Left lung (tissue), 10 donors: ENCODE results near the gene NTHL1. TPM values are rescaled to one million over a fixed set of nuclear protein-coding genes. Genes with fewer than 3 reads are reported as not detected.

Experiments
- ATAC-seq: fragments of 200-7000 bp; cut with Tn5 transposase; one replicate; pipeline ENCODE4 v1.9.1; 2020; ENCODE audit warnings: moderate library complexity
- DNase-seq, 4 donors: peaks; one replicate each; pipeline ENCODE4 v3.0.0-alpha.2; 2013 to 2020
- H3K27ac ChIP-seq, 2 donors: fragments of 200-600 bp; sonication (generic) in 1 of 2; one replicate each; pipeline versions ENCODE4 v1.5.0 to v1.8.0; 2020 to 2021
- H3K27me3 ChIP-seq, 2 donors: fragments of 200-600 bp; sonication (generic) in 1 of 2; one replicate each; pipeline versions ENCODE4 v1.5.0 to v1.8.0; 2020 to 2021
- H3K36me3 ChIP-seq, 2 donors: fragments of 200-600 bp; sonication (generic) in 1 of 2; one replicate each; pipeline versions ENCODE4 v1.5.0 to v1.8.0; 2020 to 2021
- H3K4me1 ChIP-seq, 2 donors: fragments of 200-600 bp; one replicate each; pipeline ENCODE4 v1.8.0; 2021
- H3K4me3 ChIP-seq, 2 donors: fragments of 200-600 bp; sonication (generic) in 1 of 2; one replicate each; pipeline versions ENCODE4 v1.5.0 to v1.8.0; 2020 to 2021; ENCODE audit warnings: mild to moderate bottlenecking in 1 of 2
- H3K9me3 ChIP-seq, 2 donors: fragments of 200-600 bp; sonication (generic) in 1 of 2; one replicate each; pipeline versions ENCODE4 v1.5.0 to v1.8.0; 2020 to 2021
- intact Hi-C, 2 donors: fragments of 100-400 bp; cut with DNase I; formaldehyde crosslinking; loops; one replicate each; pipeline versions ENCODE4 v1.11.2 to v1.14.2; 2022
- polyA plus RNA-seq, 6 donors: library from polyadenylated mRNA; unstranded; fragments of 120-200 nt; gene quantifications; one replicate each; pipeline ENCODE4 v1.2.1, GENCODE V29; 2013; ENCODE audit not compliant: insufficient read length in 6 of 6
- total RNA-seq, 2 donors: library from RNA; stranded (reverse); fragmentation: NEBNext Ultra II Directional; extraction: Animal tissue kit (Norgen Biotek cat#: 25700); gene quantifications; one replicate each; pipeline ENCODE4 v1.2.1, GENCODE V29; 2021
- TF ChIP-seq, protein P1 (sequence below), 2 donors: fragments of 200-600 bp; sonication (generic) in 1 of 2; IDR thresholded peaks; one replicate each; pipeline versions ENCODE4 v1.5.0 to v1.8.0; 2021; ENCODE audit warnings: antibody characterized with exemption in 2 of 2
- donor health status: DM: no; HTN: yes; CAD: no.
- donor health status: DM: no; HTN: no; CAD: no.

NTHL1 gene
- total and polyA plus RNA-seq, 8 donors: 19.4 to 30.0 (median 25.8) TPM

DNA sequence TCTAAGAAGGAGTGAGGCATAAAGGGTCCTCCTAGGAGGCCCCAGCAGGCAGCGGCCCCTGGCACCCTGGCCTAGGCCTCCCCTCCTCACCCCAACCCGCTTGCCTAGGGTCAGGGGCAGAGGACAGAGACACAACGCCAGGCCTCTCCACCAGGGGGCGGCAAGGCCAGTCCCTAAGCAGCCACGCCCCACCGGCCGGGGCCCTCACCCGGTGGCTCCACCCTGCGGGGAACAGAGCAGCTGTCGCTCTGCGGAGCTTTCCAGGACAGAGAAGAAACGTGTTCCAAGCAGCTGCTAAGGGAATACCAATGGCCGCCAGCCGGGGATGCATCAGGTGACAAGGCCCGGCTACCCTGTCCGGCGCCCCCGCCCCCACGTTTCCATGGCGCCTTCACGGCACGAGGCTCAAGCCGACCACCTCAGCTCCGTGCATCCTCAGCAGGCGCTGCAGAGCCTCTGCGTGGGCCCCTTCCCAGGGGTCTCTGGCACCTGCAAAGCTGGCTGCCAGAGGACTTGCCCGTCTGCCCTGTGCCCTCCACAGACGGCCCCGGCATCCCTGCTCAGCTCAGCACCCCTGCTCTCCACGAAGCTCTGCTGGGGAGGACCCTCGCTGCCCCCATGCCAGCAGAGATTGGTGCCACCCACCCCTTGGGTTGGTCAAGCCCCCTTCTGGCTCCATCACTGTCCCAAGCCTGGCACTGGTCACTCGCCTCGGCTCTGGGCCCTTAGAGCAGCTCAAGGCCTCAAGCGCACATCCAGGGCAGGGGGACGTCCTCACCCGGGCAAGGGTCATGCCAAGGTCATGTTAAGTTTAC lies 43.6 kb downstream of the NTHL1 start:
- Histone ChIP-seq H3K27ac (no peak overlapping the region), H3K9me3 (no peaks in the 10 kb centered on the region), H3K36me3 (peaks cover 0 to 45% of the 10 kb centered on the region in 2 donors), H3K4me1 (peaks cover 32 to 58% of the 10 kb centered on the region in 2 donors), H3K4me3 (no peak overlapping the region), H3K27me3 (no peaks in the 10 kb centered on the region)
- intact Hi-C loops: no loop called here
- DNase-seq (peak in 3 of 4 donors; percentile 87 to 97 (median 91)), ATAC-seq (peak; percentile 93)
- TF ChIP-seq, protein P1, sequence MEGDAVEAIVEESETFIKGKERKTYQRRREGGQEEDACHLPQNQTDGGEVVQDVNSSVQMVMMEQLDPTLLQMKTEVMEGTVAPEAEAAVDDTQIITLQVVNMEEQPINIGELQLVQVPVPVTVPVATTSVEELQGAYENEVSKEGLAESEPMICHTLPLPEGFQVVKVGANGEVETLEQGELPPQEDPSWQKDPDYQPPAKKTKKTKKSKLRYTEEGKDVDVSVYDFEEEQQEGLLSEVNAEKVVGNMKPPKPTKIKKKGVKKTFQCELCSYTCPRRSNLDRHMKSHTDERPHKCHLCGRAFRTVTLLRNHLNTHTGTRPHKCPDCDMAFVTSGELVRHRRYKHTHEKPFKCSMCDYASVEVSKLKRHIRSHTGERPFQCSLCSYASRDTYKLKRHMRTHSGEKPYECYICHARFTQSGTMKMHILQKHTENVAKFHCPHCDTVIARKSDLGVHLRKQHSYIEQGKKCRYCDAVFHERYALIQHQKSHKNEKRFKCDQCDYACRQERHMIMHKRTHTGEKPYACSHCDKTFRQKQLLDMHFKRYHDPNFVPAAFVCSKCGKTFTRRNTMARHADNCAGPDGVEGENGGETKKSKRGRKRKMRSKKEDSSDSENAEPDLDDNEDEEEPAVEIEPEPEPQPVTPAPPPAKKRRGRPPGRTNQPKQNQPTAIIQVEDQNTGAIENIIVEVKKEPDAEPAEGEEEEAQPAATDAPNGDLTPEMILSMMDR (IDR thresholded peaks at IDR 0.05): peak; percentile 85 to 93

- Histone ChIP-seq H3K27me3 (no peaks in the 10 kb centered on the region), H3K36me3 (peaks cover 0 to 52% of the 10 kb centered on the region in 2 donors), H3K4me3 (no peak overlapping the region), H3K9me3 (no peaks in the 10 kb centered on the region), H3K4me1 (peaks cover 27 to 51% of the 10 kb centered on the region in 2 donors), H3K27ac (no peak overlapping the region)
- TF ChIP-seq, protein P1 (IDR thresholded peaks at IDR 0.05): no peak
- ATAC-seq: no peak
- intact Hi-C loops: no loop called here
- DNase-seq: no peak
Measured at GRCh38 chr16:2003231-2003826, 44.3 kb downstream of the NTHL1 start.

DNA sequence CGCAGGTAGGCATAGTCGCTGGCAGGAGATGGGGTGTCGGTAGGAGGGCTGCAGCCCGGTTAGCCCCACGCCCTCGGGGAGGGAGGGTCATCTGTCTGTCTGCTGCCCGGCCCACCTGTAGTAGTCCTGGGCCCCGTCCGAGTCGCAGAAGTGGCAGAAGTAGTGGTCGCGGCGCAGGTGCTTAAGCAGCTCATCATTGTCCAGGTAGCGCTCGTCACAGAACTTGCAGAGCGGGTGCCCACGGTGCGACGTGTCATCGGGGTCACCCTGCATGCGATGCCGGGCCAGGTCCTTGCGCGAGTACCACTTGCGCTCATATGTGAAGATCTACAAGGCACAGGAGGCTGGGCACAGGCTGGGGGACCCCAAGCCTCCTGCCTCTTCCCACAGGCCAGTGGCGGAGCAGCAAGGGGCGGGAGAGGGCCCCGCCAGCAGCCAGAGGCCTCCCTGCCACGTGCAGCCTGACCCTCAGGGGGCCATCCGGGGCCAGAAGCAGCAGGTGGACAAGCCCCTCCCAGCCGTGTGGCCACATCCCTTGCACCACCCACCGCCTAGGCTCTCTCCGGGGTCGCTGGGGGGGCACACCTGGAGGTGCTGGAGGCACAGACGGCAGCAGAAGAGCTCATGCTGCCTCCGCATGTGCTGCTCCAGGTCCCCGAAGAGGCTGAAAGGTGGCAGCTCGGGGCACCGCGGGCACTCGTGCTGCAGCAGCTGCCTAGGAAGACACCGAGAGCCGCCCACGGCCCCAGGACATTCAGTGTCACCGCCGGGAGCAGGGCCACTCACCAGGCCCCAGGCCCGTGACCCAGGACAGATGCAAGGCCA lies 45.0 kb downstream of the NTHL1 start:
- peaks cover 19 to 43% of the 10 kb centered on the region in 2 donors for H3K4me1 ChIP-seq
- no peak overlapping the region for H3K4me3 ChIP-seq
- H3K9me3 ChIP-seq: no peaks in the 10 kb centered on the region
- H3K27me3 ChIP-seq: no peaks in the 10 kb centered on the region
- no peak for ATAC-seq
- peaks cover 0 to 59% of the 10 kb centered on the region in 2 donors for H3K36me3 ChIP-seq
- no peak overlapping the region for H3K27ac ChIP-seq
- intact Hi-C loops: no loop called here
- peak in 1 of 4 donors; percentile 71 for DNase-seq
- TF ChIP-seq, protein P1 (IDR thresholded peaks at IDR 0.05): no peak

GRCh38 chr16:2001456-2002355 lies 45.9 kb downstream of the NTHL1 start:
- H3K27ac ChIP-seq: no peak overlapping the region
- TF ChIP-seq, protein P1 (IDR thresholded peaks at IDR 0.05): no peak
- H3K27me3 ChIP-seq: no peaks in the 10 kb centered on the region
- H3K4me1 ChIP-seq: peaks cover 14 to 34% of the 10 kb centered on the region in 2 donors
- ATAC-seq (no peak), DNase-seq (peak in 1 of 4 donors; percentile 80)
- no peaks in the 10 kb centered on the region for H3K9me3 ChIP-seq
- intact Hi-C loops: no loop called here
- H3K4me3 ChIP-seq: no peak overlapping the region
- peaks cover 0 to 67% of the 10 kb centered on the region in 2 donors for H3K36me3 ChIP-seq
